Erythroblast (primary cell): ENCODE data around the gene AKR1C1.
"Not testable (repeated sequence)": the region's sequence is repeated elsewhere in the genome, so short reads cannot be mapped to it uniquely, and the experiment has no call there.

ENCODE experiments used
- DNase-seq, 2 experiments: peaks; one replicate each; lab custom pipeline; 2025; lab: John Stamatoyannopoulos, UW
- GATA1 ChIP-seq: IDR thresholded peaks from 2 replicates; pipeline ENCODE4 v1.6.1; 2011; ENCODE audit warnings: low read depth, mild to moderate bottlenecking, control low read depth, low read length, moderate library complexity
- POLR2A ChIP-seq: IDR thresholded peaks from 2 replicates; pipeline ENCODE4 v1.6.1; 2011; ENCODE audit warnings: mild to moderate bottlenecking, low read length

The AKR1C1 gene

GRCh38 chr10:4970362-4970761 is 7.1 kb downstream of the AKR1C1 start:
- DNase-seq: not testable (repeated sequence)

- not testable (repeated sequence) for DNase-seq
Observed at GRCh38 chr10:4972369-4973142, 9.3 kb downstream of the AKR1C1 start.

- DNase-seq: not testable (repeated sequence)
Observed at GRCh38 chr10:4973294-4973693, 10.1 kb downstream of the AKR1C1 start.

- DNase-seq: not testable (repeated sequence)
Observed at GRCh38 chr10:4974400-4974799, 11.2 kb downstream of the AKR1C1 start.

- TF ChIP-seq GATA1 (no peak), POLR2A (no peak)
- DNase-seq: no peak
Observed at GRCh38 chr10:4977025-4977424, 13.8 kb downstream of the AKR1C1 start.

GRCh38 chr10:4978870-4979269 is 15.7 kb downstream of the AKR1C1 start:
- DNase-seq: no peak
- no peak for TF ChIP-seq GATA1

- no peak for TF ChIP-seq GATA1
- no peak for TF ChIP-seq POLR2A
- no peak for DNase-seq
Observed at GRCh38 chr10:4980793-4981192, 17.6 kb downstream of the AKR1C1 start.

- TF ChIP-seq POLR2A (no peak), GATA1 (no peak)
- DNase-seq: peak; percentile 74 to 75
Observed at GRCh38 chr10:4981722-4982471, 18.7 kb downstream of the AKR1C1 start.

- TF ChIP-seq POLR2A: no peak
- no peak for DNase-seq
Observed at GRCh38 chr10:4982764-4983226, 19.6 kb downstream of the AKR1C1 start.

- no peak for DNase-seq
- TF ChIP-seq GATA1 (no peak), POLR2A (no peak)
Observed at GRCh38 chr10:4983615-4984216, 20.5 kb downstream of the AKR1C1 start.

- TF ChIP-seq GATA1 (no peak), POLR2A (no peak)
- DNase-seq: no peak
Observed at GRCh38 chr10:4984223-4984622, 21.0 kb downstream of the AKR1C1 start.

GRCh38 chr10:4984971-4985594 is 21.9 kb downstream of the AKR1C1 start:
- TF ChIP-seq GATA1 (no peak), POLR2A (no peak)
- DNase-seq: no peak

GRCh38 chr10:4988000-4988641 is 24.9 kb downstream of the AKR1C1 start:
- not testable (repeated sequence) for DNase-seq

GRCh38 chr10:4990217-4990616 is 27.0 kb downstream of the AKR1C1 start:
- no peak for DNase-seq

GRCh38 chr10:4991463-4991862 is 28.2 kb downstream of the AKR1C1 start:
- not testable (repeated sequence) for DNase-seq

More at GRCh38 chr10:4990217-4990616, 27.0 kb downstream of the AKR1C1 start:
- TF ChIP-seq POLR2A (no peak), GATA1 (no peak)

- not testable (repeated sequence) for DNase-seq
Observed at GRCh38 chr10:4992564-4992963, 29.3 kb downstream of the AKR1C1 start.

- DNase-seq: not testable (repeated sequence)
Observed at GRCh38 chr10:4994260-4994659, 31.0 kb downstream of the AKR1C1 start.
